ENCODE data around the gene TSEN2.
"Not testable (repeated sequence)": the region's sequence is repeated elsewhere in the genome, so short reads cannot be mapped to it uniquely, and the experiment has no call there.

The TSEN2 gene

DNA sequence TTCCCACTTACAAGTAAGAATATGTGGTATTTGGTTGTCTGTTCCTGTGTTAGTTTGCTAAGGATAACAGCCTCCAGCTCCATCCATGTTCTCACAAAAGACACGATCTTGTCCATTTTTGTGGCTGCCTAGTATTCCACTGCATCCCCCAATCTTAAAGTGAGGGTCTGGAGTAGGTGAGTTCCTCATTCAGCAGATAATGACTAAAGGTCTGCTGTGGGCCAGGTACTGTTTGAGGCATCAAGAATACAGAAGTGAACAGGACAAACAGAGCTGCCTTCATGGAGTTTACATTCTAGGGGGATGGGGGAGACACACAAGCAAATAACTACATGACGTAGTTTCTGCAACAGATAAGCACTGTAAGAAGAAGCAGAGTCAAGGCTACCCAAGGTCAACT is 36.7 kb downstream of the TSEN2 start:
- H3K4me3 ChIP-seq, result no peak overlapping the region
- no peak for TF ChIP-seq Cebpa-rat (IDR thresholded peaks at IDR 0.05)
- H3K36me3 ChIP-seq, result peaks cover 51 to 100% (median 77%) of the 10 kb centered on the region in 11 experiments
- H3K4me2 ChIP-seq, result no peak overlapping the region
- H4K20me1 ChIP-seq, result peaks cover 0 to 8% (median 0%) of the 10 kb centered on the region in 11 experiments; a peak in 3 of 22 replicates
- no peaks in the 10 kb centered on the region for H3K27me3 ChIP-seq
- H3K4me1 ChIP-seq, result no peaks in the 10 kb centered on the region
- H3K9me3 ChIP-seq (replicated peaks in 1 of 11), result no peaks in the 10 kb centered on the region
- H3K27ac ChIP-seq, result no peak overlapping the region
- no peak overlapping the region for H3K9ac ChIP-seq

DNA sequence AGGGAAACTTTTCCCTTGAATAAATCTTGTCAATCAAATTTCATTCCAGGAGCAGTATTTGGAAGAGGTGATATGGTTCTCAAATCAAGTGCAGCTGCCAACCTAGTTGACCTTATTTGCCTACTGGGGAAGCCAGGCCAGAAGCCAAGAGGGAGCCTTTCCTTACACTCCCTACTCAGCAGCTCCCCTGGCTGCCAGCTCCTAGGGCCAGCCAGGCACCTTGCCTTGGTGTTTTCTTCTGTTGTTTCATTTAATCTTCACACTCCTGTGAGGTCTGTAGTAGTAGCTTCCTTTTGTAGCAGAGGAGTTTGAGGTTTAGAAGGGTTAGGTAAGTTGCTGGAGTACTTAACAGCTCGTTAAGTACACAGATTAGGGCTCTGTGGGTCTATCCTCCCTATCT is 38.4 kb downstream of the TSEN2 start:
- H3K36me3 ChIP-seq, result peaks cover 66 to 100% (median 93%) of the 10 kb centered on the region in 11 experiments
- no peaks in the 10 kb centered on the region for H3K27me3 ChIP-seq
- H3K9me3 ChIP-seq (replicated peaks in 1 of 11), result no peaks in the 10 kb centered on the region
- H3K9ac ChIP-seq, result no peak overlapping the region
- H4K20me1 ChIP-seq, result peaks cover 0 to 8% (median 0%) of the 10 kb centered on the region in 11 experiments; a peak in 3 of 22 replicates
- H3K4me1 ChIP-seq, result no peaks in the 10 kb centered on the region
- TF ChIP-seq Cebpa-rat (IDR thresholded peaks at IDR 0.05), result no peak
- no peak overlapping the region for H3K4me2 ChIP-seq
- no peak overlapping the region for H3K4me3 ChIP-seq
- no peak overlapping the region for H3K27ac ChIP-seq

DNA sequence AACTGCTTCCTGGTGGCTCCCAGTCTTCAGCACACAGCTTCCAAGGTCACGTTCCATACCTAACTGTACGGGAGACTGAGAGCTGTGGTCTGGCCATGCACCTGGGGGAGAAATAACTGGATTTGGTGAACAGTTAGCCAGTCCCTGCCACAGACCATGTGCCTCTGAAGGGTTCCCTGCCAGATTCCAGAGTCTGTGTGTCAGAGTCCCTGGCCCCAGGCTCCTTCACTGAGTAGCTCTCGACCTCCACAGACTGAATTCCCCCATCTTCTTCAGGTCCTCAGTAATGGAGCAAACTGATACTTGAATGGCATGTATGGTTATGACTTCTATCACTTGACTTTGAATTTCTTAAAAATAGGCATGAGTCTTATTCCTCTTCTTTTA is 43.5 kb downstream of the TSEN2 start:
- TF ChIP-seq Cebpa-rat (IDR thresholded peaks at IDR 0.05), result no peak
- Histone ChIP-seq H3K4me2 (no peak overlapping the region), H4K20me1 (peaks cover 0 to 8% (median 0%) of the 10 kb centered on the region in 11 experiments; a peak in 3 of 22 replicates), H3K27me3 (no peaks in the 10 kb centered on the region), H3K36me3 (peaks cover 70 to 100% (median 97%) of the 10 kb centered on the region in 11 experiments), H3K4me1 (no peaks in the 10 kb centered on the region), H3K9ac (no peak overlapping the region), H3K4me3 (no peak overlapping the region), H3K27ac (no peak overlapping the region), H3K9me3 (replicated peaks in 1 of 11) (no peaks in the 10 kb centered on the region)

DNA sequence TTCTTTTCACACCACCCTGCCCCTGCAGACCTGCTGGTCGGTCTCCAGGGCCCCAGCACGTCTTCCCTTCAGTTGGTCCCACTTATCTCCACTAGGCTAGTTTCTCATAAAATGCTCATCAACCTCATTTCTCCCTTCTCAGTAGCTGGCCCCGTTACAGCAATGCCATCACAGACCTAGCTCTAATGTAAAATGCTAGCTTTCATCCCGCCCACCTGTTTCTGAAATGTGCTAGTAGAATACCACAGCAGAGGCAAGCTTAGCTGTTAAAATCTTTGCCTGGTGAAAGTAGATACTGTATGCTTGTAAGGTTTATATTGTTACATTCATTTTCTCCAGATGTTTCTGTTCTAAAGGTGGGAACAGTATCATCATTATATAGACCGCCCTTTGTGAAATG is 47.9 kb downstream of the TSEN2 start:
- Histone ChIP-seq H3K4me1 (no peaks in the 10 kb centered on the region), H3K27me3 (no peaks in the 10 kb centered on the region), H3K4me2 (no peak overlapping the region), H3K9ac (no peak overlapping the region), H3K36me3 (peaks cover 48 to 83% (median 71%) of the 10 kb centered on the region in 11 experiments), H3K9me3 (replicated peaks in 1 of 11) (no peaks in the 10 kb centered on the region), H3K27ac (no peak overlapping the region), H4K20me1 (peaks cover 0 to 6% (median 0%) of the 10 kb centered on the region in 11 experiments; a peak in 3 of 22 replicates), H3K4me3 (no peak overlapping the region)
- no peak for TF ChIP-seq Cebpa-rat (IDR thresholded peaks at IDR 0.05)

DNA sequence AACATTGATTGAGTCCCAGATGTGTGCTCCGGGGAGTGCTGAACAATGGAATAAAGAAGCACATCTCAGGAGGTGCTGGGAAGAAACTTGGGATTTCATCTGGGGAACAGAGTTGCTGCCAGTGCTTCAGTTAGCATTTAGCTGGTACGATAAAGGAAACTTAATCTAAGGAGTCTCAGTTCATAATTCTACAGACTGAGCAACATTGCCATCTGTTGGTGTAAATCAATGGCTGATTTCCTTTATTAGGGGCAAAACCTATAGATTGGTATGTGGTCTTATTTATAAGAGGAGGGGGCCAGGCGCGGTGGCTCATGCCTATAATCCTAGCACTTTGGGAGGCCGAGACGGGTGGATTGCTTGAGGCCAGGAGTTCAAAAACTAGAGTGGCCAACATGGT is 52.1 kb downstream of the TSEN2 start:
- H3K4me2 ChIP-seq, result no peak overlapping the region
- no peak overlapping the region for H3K9ac ChIP-seq
- TF ChIP-seq Cebpa-rat (IDR thresholded peaks at IDR 0.05), result no peak
- no peaks in the 10 kb centered on the region for H3K4me1 ChIP-seq
- H3K4me3 ChIP-seq, result no peak overlapping the region
- H3K27me3 ChIP-seq, result no peaks in the 10 kb centered on the region
- H4K20me1 ChIP-seq, result peaks cover 0 to 6% (median 0%) of the 10 kb centered on the region in 11 experiments; a peak in 2 of 22 replicates
- no peak overlapping the region for H3K27ac ChIP-seq
- no peaks in the 10 kb centered on the region for H3K9me3 ChIP-seq (replicated peaks in 1 of 11)
- peaks cover 28 to 69% (median 53%) of the 10 kb centered on the region in 11 experiments for H3K36me3 ChIP-seq

DNA sequence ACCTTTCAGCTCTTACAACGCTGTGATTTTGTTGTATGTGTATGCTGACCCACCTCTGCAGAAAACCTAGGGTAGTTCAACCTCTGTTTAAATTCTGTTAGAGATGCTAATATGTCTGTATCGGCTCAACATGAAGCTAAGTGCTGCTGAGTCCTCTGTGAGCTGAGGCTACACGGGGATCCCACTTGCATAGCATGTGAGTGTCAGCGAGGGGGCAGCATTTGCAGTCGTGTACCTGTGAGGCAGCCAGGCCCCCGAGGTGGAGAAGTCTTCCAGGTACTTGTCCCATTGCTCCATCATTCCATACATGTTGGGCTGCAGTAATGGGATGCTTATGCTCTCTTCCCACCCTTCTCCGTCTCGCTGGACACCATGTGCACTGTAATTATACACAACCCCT is 57.3 kb downstream of the TSEN2 start:
- Histone ChIP-seq H3K27ac (no peak overlapping the region), H4K20me1 (peaks cover 0 to 5% (median 0%) of the 10 kb centered on the region in 11 experiments; a peak in 2 of 22 replicates), H3K4me1 (peaks cover 0 to 6% (median 0%) of the 10 kb centered on the region in 10 experiments; a peak in 3 of 20 replicates), H3K9ac (no peak overlapping the region), H3K27me3 (no peaks in the 10 kb centered on the region), H3K9me3 (replicated peaks in 1 of 11) (no peaks in the 10 kb centered on the region), H3K4me2 (no peak overlapping the region), H3K4me3 (no peak overlapping the region), H3K36me3 (peaks cover 14 to 51% (median 33%) of the 10 kb centered on the region in 11 experiments; a peak in 20 of 22 replicates)
- no peak for TF ChIP-seq Cebpa-rat (IDR thresholded peaks at IDR 0.05)

DNA sequence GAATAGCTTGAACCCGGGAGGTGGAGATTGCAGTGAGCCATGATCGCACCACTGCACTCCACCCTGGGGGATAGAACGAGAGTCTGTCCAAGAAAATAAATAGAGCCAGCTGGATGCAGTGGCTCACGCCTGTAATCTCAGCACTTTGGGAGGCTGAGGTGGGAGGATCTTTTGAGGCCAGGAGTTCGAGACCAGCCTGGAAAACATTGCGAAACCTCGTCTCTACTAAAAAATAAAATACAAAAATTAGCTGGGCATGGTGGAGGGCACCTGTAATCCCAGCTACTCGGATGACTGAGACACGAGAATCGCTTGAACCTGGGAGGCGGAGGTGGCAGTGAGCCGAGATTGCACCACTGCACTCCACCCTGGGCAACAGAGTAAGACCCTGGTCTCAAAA is 59.2 kb downstream of the TSEN2 start:
- TF ChIP-seq Cebpa-rat (IDR thresholded peaks at IDR 0.05), result peak in 5 of 11 experiments; percentile 30 to 75 (median 42); a peak in 6 of 22 replicates
- not testable (repeated sequence) for H3K9me3 ChIP-seq (replicated peaks in 1 of 11); H3K9ac ChIP-seq; H3K27me3 ChIP-seq; H3K4me2 ChIP-seq; H3K4me1 ChIP-seq; H3K27ac ChIP-seq; H4K20me1 ChIP-seq; H3K4me3 ChIP-seq
- H3K36me3 ChIP-seq, result peaks cover 14 to 47% (median 33%) of the 10 kb centered on the region in 11 experiments; a peak in 20 of 22 replicates

DNA sequence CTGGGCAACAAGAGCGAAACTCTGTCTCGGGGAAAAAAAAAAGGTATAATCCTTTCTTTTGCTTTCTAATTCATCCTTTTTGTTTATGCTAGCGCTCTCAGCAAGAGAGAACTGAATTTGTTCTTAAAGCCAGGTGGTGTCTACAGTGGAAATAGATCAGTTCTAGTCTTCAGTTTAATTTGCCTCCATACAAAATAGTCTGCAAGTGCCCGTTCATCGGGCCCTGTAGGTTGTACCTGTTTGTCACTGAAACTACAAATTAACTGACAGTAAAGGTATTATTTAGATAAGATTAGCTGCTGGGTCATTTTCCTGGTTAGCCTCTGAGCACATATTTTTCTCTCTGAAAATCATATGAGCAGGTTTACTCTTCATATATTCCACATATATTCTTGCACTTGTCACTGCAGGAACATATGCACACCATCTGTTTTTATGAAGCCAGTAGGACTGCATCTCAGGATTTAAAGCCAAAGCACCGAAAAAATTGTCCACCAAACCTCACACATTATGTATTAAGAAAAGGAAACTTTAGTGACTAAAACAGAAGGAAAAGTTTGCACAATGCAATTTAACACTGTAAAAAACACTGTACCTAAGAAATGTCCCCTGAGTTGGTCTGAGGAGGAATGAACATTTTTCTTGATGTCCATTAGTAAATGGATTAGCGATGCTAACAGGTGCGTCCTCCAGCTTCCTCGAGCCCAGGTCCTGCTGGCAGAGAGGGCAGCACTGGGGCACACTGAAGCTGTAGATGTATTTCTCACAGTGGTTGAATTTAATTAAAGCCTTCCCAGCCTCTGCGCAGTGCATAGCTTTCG is 60.6 kb downstream of the TSEN2 start:
- no peaks in the 10 kb centered on the region for H4K20me1 ChIP-seq
- H3K27me3 ChIP-seq, result no peaks in the 10 kb centered on the region
- H3K36me3 ChIP-seq, result peaks cover 11 to 33% (median 22%) of the 10 kb centered on the region in 11 experiments; a peak in 20 of 22 replicates
- no peak overlapping the region for H3K4me2 ChIP-seq
- peaks cover 0 to 6% (median 0%) of the 10 kb centered on the region in 10 experiments; a peak in 3 of 20 replicates for H3K4me1 ChIP-seq
- no peaks in the 10 kb centered on the region for H3K9me3 ChIP-seq (replicated peaks in 1 of 11)
- H3K4me3 ChIP-seq, result no peak overlapping the region
- TF ChIP-seq Cebpa-rat (IDR thresholded peaks at IDR 0.05), result no peak
- H3K27ac ChIP-seq, result no peak overlapping the region
- no peak overlapping the region for H3K9ac ChIP-seq

DNA sequence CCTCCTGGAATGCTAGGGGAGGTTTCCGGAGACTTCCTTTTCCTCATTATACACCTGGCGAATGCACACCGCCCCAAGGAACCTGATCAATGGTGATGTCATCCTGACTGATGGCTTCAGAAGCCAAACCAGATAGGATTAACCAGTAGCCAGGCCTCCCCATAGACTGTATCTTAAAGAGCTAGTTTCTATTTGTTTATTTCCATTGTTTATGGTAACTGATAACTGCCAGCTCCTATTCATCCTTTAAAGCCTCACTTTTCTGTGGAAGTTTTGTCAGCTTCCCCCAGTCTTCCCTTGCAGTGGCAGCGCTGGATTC is 61.2 kb downstream of the TSEN2 start, which contains the start of gene MKRN2OS:
Gene MKRN2OS, minus strand, starts transcription at position 27 of the 319 bp plus-strand sequence. CDS start 35 bp downstream, outside the sequence.
- Histone ChIP-seq H3K27me3 (no peaks in the 10 kb centered on the region), H3K4me3 (no peak within 1 kb of the TSS), H3K9ac (no peak within 1 kb of the TSS), H3K4me1 (peaks cover 0 to 6% (median 0%) of the 10 kb centered on the region in 10 experiments; a peak in 3 of 20 replicates), H3K36me3 (peaks cover 6 to 27% (median 17%) of the 10 kb centered on the region in 11 experiments; a peak in 17 of 22 replicates), H3K27ac (no peak within 1 kb of the TSS), H3K4me2 (no peak within 1 kb of the TSS), H3K9me3 (replicated peaks in 1 of 11) (no peaks in the 10 kb centered on the region), H4K20me1 (no peaks in the 10 kb centered on the region)
- no peak for TF ChIP-seq Cebpa-rat (IDR thresholded peaks at IDR 0.05)
